Endodermal cell (in vitro differentiated cells): ENCODE data around the gene TNFRSF25. TPM values are rescaled to one million over a fixed set of nuclear protein-coding genes. Genes with fewer than 3 reads are reported as not detected.

Experiments used
- DNase-seq: peaks from one replicate; pipeline ENCODE4 v3.0.0-alpha.2; 2017
- H3K27ac ChIP-seq: 2 replicates; pipeline ENCODE4 v1.5.1; 2013; ENCODE audit warnings: mild to moderate bottlenecking, low read depth, low read length, moderate library complexity
- H3K27me3 ChIP-seq: 2 replicates; pipeline ENCODE4 v1.6.1; 2013; ENCODE audit warnings: mild to moderate bottlenecking, low read length, moderate library complexity; ENCODE audit not compliant: insufficient read depth, control insufficient read depth, poor library complexity, severe bottlenecking
- H3K36me3 ChIP-seq: 2 replicates; pipeline ENCODE4 v1.7.0; 2013; ENCODE audit warnings: mild to moderate bottlenecking, low read length, moderate library complexity; ENCODE audit not compliant: control insufficient read depth, insufficient read depth
- H3K4me1 ChIP-seq: one replicate; pipeline ENCODE4 v1.7.0; 2013; ENCODE audit warnings: low read length; ENCODE audit not compliant: control insufficient read depth, insufficient read depth
- H3K4me3 ChIP-seq: 2 replicates; pipeline ENCODE4 v1.5.1; 2013; ENCODE audit warnings: mild to moderate bottlenecking, low read length, moderate library complexity
- H3K9ac ChIP-seq: 2 replicates; pipeline ENCODE4 v1.6.1; 2013; ENCODE audit warnings: mild to moderate bottlenecking, low read length, moderate library complexity; ENCODE audit not compliant: poor library complexity, severe bottlenecking; ENCODE audit errors: extremely low read depth
- H3K9me3 ChIP-seq: 2 replicates; pipeline ENCODE4 v1.6.1; 2013; ENCODE audit warnings: mild to moderate bottlenecking, low read length, moderate library complexity; ENCODE audit not compliant: control insufficient read depth
- H3K27ac Mint-ChIP-seq: 2 replicates; pipeline ENCODE4 v1.8.0; 2020; ENCODE audit warnings: mixed read lengths
- H3K27me3 Mint-ChIP-seq: 2 replicates; pipeline ENCODE4 v1.8.0; 2021; ENCODE audit warnings: mild to moderate bottlenecking, mixed read lengths; ENCODE audit not compliant: insufficient read depth
- H3K36me3 Mint-ChIP-seq: 2 replicates; pipeline ENCODE4 v1.8.0; 2020; ENCODE audit warnings: low read depth, mixed read lengths
- H3K4me1 Mint-ChIP-seq: 2 replicates; pipeline ENCODE4 v1.8.0; 2020; ENCODE audit warnings: mixed read lengths
- H3K4me3 Mint-ChIP-seq: 2 replicates; pipeline ENCODE4 v1.8.0; 2020; ENCODE audit warnings: mild to moderate bottlenecking, moderate library complexity, mixed read lengths
- H3K9me3 Mint-ChIP-seq: 2 replicates; pipeline ENCODE4 v1.8.0; 2020; ENCODE audit warnings: mild to moderate bottlenecking, mixed read lengths
- CTCF ChIP-seq: fragments of 200-600 bp; sonication (generic); conservative IDR thresholded peaks from 2 replicates; pipeline ENCODE4 v1.5.0; 2021; ENCODE audit warnings: antibody characterized with exemption, mild to moderate bottlenecking
- WGBS, 2 experiments: methylation state at CpG; one replicate each; pipeline versions ENCODE4 v1.1.5 to v1.1.7; 2013; ENCODE audit warnings: missing lambda C conversion rate in 2 of 2, mixed read lengths in 1 of 2; ENCODE audit not compliant: insufficient coverage in 1 of 2, insufficient read length in 1 of 2; 5-methylcytosine and 5-hydroxymethylcytosine counted together
- total RNA-seq, 2 donors: library from RNA; stranded (reverse); fragmentation: NEBNext Ultra II Directional in 1 of 2; extraction: Animal tissue kit (Norgen Biotek cat#: 25700) in 1 of 2; gene quantifications; 2 replicates in 1 of 2; 3 replicates in 1 of 2; pipeline ENCODE4 v1.2.1, GENCODE V29; 2021

Gene TNFRSF25
- total RNA-seq, 2 donors from 2014 or later, result 25.9 to 26.9 TPM

- Mint-ChIP-seq H3K27ac (no peak overlapping the region), H3K36me3 (peaks cover 5% of the 10 kb centered on the region), H3K9me3 (no peaks in the 10 kb centered on the region), H3K27me3 (peaks cover 13% of the 10 kb centered on the region), H3K4me3 (peak overlapping the region; percentile 71), H3K4me1 (peaks cover 10% of the 10 kb centered on the region)
- H3K4me1 ChIP-seq, result no peaks in the 10 kb centered on the region
- no peaks in the 10 kb centered on the region for H3K9me3 ChIP-seq
- 93 to 94% methylated on average over 8 to 14 of the region's 14 CpGs for WGBS, 2 experiments
- H3K9ac ChIP-seq, result no peak overlapping the region
- no peaks in the 10 kb centered on the region for H3K36me3 ChIP-seq
- no peaks in the 10 kb centered on the region for H3K27me3 ChIP-seq
- no peak overlapping the region for H3K4me3 ChIP-seq
- no peak for TF ChIP-seq CTCF
- no peak overlapping the region for H3K27ac ChIP-seq
- DNase-seq, result no peak
Measured at GRCh38 chr1:6483017-6483760, 17.2 kb upstream of the TNFRSF25 start.

GRCh38 chr1:6481820-6482219, 15.8 kb upstream of the TNFRSF25 start:
- Mint-ChIP-seq H3K27me3 (peaks cover 8% of the 10 kb centered on the region), H3K9me3 (no peaks in the 10 kb centered on the region)

GRCh38 chr1:6477039-6477820, 11.3 kb upstream of the TNFRSF25 start:
- H3K27ac ChIP-seq, result peak overlapping the region; percentile 49
- H3K4me1 Mint-ChIP-seq, result peaks cover 15% of the 10 kb centered on the region
- no peaks in the 10 kb centered on the region for H3K9me3 Mint-ChIP-seq
- peaks cover 3% of the 10 kb centered on the region for H3K4me1 ChIP-seq
- TF ChIP-seq CTCF, result no peak
- peaks cover 22% of the 10 kb centered on the region for H3K36me3 Mint-ChIP-seq
- H3K27me3 Mint-ChIP-seq, result peaks cover 2% of the 10 kb centered on the region
- peaks cover 12% of the 10 kb centered on the region for H3K36me3 ChIP-seq
- peak overlapping the region; percentile 70 for H3K27ac Mint-ChIP-seq
- no peak overlapping the region for H3K4me3 ChIP-seq
- WGBS, 2 experiments, result 90 to 92% methylated on average over 20 to 24 of the region's 24 CpGs
- H3K9ac ChIP-seq, result no peak overlapping the region
- H3K27me3 ChIP-seq, result no peaks in the 10 kb centered on the region
- no peaks in the 10 kb centered on the region for H3K9me3 ChIP-seq
- no peak for DNase-seq
- H3K4me3 Mint-ChIP-seq, result peak overlapping the region; percentile 36

More at GRCh38 chr1:6481820-6482219, 15.8 kb upstream of the TNFRSF25 start:
- Histone ChIP-seq H3K4me1 (no peaks in the 10 kb centered on the region), H3K9me3 (no peaks in the 10 kb centered on the region), H3K9ac (no peak overlapping the region), H3K27me3 (no peaks in the 10 kb centered on the region), H3K4me3 (no peak overlapping the region), H3K27ac (no peak overlapping the region), H3K36me3 (no peaks in the 10 kb centered on the region)
- H3K4me3 Mint-ChIP-seq, result no peak overlapping the region
- WGBS, 2 experiments, result 93 to 94% methylated on average over 4 to 5 of the region's 5 CpGs
- peaks cover 5% of the 10 kb centered on the region for H3K36me3 Mint-ChIP-seq
- H3K27ac Mint-ChIP-seq, result no peak overlapping the region
- no peak for TF ChIP-seq CTCF
- DNase-seq, result no peak
- H3K4me1 Mint-ChIP-seq, result peaks cover 15% of the 10 kb centered on the region
